Measurements from ENCODE around the gene PIK3R1. TPM values are rescaled to one million over a fixed set of nuclear protein-coding genes. Genes with fewer than 3 reads are reported as not detected.

The PIK3R1 gene
- 10 to 100 TPM; 29.8 to 30.2 TPM for total RNA-seq
- polyA plus RNA-seq (2013, experiment 1 of 2): 29.8 TPM
- 31.2 TPM for polyA plus RNA-seq (2013, experiment 2 of 2)
- long read RNA-seq, experiment 1, partial matches to known transcripts: 0 of 8 reads
- long read RNA-seq, experiment 1, other reads (novel, unspliced or antisense): 8 of 8 reads
- long read RNA-seq, experiment 2, full-length matches to known transcripts: 15 of 26 reads
- long read RNA-seq, experiment 2, partial matches to known transcripts: 9 of 26 reads
- long read RNA-seq, experiment 2, other reads (novel, unspliced or antisense): 2 of 26 reads
- long read RNA-seq, experiment 3, full-length matches to known transcripts: 5 of 11 reads
- long read RNA-seq, experiment 3, partial matches to known transcripts: 5 of 11 reads
- long read RNA-seq, experiment 3, other reads (novel, unspliced or antisense): 1 of 11 reads
- long read RNA-seq, experiment 4: 0 reads

DNA sequence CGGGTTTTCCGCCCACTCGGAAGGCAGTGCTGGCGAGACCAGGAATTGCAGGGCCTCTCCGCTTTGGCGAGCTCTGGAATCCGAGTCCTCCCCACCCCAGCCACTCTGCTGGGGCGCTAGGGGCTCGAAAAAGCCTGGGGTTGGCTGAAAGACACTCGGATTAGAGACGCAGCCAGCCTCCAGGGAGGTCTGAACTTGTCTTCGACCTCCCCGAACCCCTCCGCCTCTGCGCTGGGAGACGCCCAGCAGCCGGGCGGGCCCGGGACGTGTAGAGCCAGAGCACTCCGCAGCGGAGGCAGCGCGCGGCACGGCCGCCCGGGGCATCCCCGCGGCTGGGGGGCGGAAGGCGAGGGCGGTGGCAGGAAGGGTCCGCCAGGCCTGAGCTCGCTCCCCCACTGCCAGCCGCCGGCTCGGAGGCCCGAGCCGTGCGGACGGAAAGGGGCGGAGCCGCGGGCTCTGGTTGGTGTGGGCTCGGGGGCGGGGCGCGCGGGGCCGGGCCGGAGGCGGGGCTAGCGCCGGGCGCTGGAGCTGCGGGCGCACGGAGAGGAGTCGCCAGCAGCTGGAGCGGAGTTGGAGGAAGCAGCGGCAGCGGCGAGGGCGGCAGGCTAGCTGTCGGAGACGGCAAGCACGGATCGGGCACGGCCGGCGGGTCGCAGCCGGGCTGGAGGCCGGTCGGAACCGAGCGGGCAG is at the start of gene PIK3R1:
TSS of gene PIK3R1 (plus strand) at position 549 of the 690 bp plus-strand sequence. CDS start 10,920 bp downstream, outside the sequence.
- peak; percentile 98 for DNase-seq
- WGBS, 2 experiments (ENCODE audit: insufficient coverage in 1 of 2, insufficient read length in 1 of 2): 0% methylated on average over 6 to 78 of the region's 78 CpGs
- H3K27me3 Mint-ChIP-seq (ENCODE audit: insufficient read depth): peaks cover 9% of the 10 kb centered on the region

DNA sequence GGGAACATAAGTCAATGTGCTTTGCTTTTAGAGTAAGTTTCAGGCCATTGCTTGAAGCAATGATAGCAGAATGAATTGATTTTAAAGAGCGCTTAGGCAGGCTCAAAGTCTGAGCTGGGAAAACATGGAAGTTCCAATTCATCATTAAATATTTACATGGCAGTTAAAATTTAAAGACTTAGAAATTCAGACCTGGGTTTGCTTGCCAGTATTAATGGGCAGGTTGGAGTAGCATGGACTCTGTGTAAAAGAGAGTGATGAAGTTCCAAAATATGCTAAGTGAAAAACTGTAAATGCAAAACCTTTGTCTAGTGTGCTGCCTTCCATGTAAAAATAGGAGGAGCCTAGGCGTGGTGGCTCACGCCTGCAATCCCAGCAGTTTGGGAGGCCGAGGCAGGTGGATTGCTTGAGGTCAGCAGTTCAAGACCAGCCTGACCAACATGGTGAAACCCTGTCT is 48.3 kb upstream of the PIK3R1 start:
- TF ChIP-seq, protein P1, sequence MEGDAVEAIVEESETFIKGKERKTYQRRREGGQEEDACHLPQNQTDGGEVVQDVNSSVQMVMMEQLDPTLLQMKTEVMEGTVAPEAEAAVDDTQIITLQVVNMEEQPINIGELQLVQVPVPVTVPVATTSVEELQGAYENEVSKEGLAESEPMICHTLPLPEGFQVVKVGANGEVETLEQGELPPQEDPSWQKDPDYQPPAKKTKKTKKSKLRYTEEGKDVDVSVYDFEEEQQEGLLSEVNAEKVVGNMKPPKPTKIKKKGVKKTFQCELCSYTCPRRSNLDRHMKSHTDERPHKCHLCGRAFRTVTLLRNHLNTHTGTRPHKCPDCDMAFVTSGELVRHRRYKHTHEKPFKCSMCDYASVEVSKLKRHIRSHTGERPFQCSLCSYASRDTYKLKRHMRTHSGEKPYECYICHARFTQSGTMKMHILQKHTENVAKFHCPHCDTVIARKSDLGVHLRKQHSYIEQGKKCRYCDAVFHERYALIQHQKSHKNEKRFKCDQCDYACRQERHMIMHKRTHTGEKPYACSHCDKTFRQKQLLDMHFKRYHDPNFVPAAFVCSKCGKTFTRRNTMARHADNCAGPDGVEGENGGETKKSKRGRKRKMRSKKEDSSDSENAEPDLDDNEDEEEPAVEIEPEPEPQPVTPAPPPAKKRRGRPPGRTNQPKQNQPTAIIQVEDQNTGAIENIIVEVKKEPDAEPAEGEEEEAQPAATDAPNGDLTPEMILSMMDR (conservative IDR thresholded peaks at IDR 0.05): no peak
- Histone ChIP-seq H3K9me3 (ENCODE audit: control insufficient read depth, low read length) (no peaks in the 10 kb centered on the region), H3K4me1 (ENCODE audit: control insufficient read depth, insufficient read depth, low read length) (peaks cover 5% of the 10 kb centered on the region), H3K9ac (ENCODE audit: extremely low read depth, low read length, poor library complexity, severe bottlenecking) (no peak overlapping the region), H3K27me3 (ENCODE audit: control insufficient read depth, insufficient read depth, low read length, poor library complexity, severe bottlenecking) (no peaks in the 10 kb centered on the region), H3K4me3 (ENCODE audit: low read length) (no peak overlapping the region), H3K27ac (ENCODE audit: low read depth, low read length) (no peak overlapping the region), H3K36me3 (ENCODE audit: control insufficient read depth, insufficient read depth, low read length) (no peaks in the 10 kb centered on the region)
- WGBS, 2 experiments (ENCODE audit: insufficient coverage in 1 of 2, insufficient read length in 1 of 2): 86 to 96% methylated on average over 4 of the region's 4 CpGs
- DNase-seq: no peak
- H3K4me3 Mint-ChIP-seq: no peak overlapping the region
- H3K36me3 Mint-ChIP-seq (ENCODE audit: low read depth): no peaks in the 10 kb centered on the region
- no peaks in the 10 kb centered on the region for H3K9me3 Mint-ChIP-seq
- no peak overlapping the region for H3K27ac Mint-ChIP-seq
- H3K4me1 Mint-ChIP-seq: peaks cover 19% of the 10 kb centered on the region
- no peaks in the 10 kb centered on the region for H3K27me3 Mint-ChIP-seq (ENCODE audit: insufficient read depth)

More for the DNA sequence above, at the start of gene PIK3R1:
- peaks cover 23% of the 10 kb centered on the region for H3K9me3 ChIP-seq (ENCODE audit: control insufficient read depth, low read length)
- peak within 1 kb of the TSS; percentile 98 for H3K4me3 ChIP-seq (ENCODE audit: low read length)
- H3K27me3 ChIP-seq (ENCODE audit: control insufficient read depth, insufficient read depth, low read length, poor library complexity, severe bottlenecking): no peaks in the 10 kb centered on the region
- Mint-ChIP-seq H3K9me3 (peaks cover 20% of the 10 kb centered on the region), H3K4me1 (peaks cover 29% of the 10 kb centered on the region), H3K36me3 (ENCODE audit: low read depth) (peaks cover 8% of the 10 kb centered on the region), H3K4me3 (peak within 1 kb of the TSS; percentile 70), H3K27ac (peak within 1 kb of the TSS; percentile 92)
- H3K4me1 ChIP-seq (ENCODE audit: control insufficient read depth, insufficient read depth, low read length): peaks cover 8% of the 10 kb centered on the region
- no peaks in the 10 kb centered on the region for H3K36me3 ChIP-seq (ENCODE audit: control insufficient read depth, insufficient read depth, low read length)
- peak within 1 kb of the TSS; percentile 67 for H3K9ac ChIP-seq (ENCODE audit: extremely low read depth, low read length, poor library complexity, severe bottlenecking)
- TF ChIP-seq, protein P1 (conservative IDR thresholded peaks at IDR 0.05): peak; percentile 62
- H3K27ac ChIP-seq (ENCODE audit: low read depth, low read length): peak within 1 kb of the TSS; percentile 89

DNA sequence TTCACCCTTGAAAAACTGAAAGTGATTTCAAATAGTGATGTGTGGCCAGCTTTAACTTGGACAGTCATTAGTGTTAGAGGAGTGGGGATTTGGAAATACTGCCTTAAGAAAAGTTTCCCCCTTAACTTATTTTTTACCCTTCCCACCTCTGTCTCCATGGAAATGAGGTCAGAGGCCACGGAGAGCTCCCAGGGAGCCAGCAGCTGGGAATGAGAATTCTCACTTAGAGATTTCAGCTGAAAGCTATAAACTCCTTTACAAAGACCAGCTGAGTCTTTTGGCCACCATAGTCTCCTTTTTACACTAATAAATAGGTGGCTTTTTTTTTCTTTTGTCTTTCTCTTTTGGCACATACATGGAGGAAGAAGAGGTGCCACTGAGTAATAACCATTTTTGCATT is 45.7 kb upstream of the PIK3R1 start:
- no peak overlapping the region for H3K9ac ChIP-seq (ENCODE audit: extremely low read depth, low read length, poor library complexity, severe bottlenecking)
- Mint-ChIP-seq H3K4me3 (no peak overlapping the region), H3K27ac (no peak overlapping the region), H3K9me3 (no peaks in the 10 kb centered on the region), H3K4me1 (peaks cover 19% of the 10 kb centered on the region), H3K36me3 (ENCODE audit: low read depth) (no peaks in the 10 kb centered on the region), H3K27me3 (ENCODE audit: insufficient read depth) (peaks cover 7% of the 10 kb centered on the region)
- 0% methylated on average over 1 of the region's 1 CpG; no CpG with 5 or more reads in 1 of the 2 experiments for WGBS, 2 experiments (ENCODE audit: insufficient coverage in 1 of 2, insufficient read length in 1 of 2)
- H3K27ac ChIP-seq (ENCODE audit: low read depth, low read length): peak overlapping the region; percentile 65
- peaks cover 5% of the 10 kb centered on the region for H3K4me1 ChIP-seq (ENCODE audit: control insufficient read depth, insufficient read depth, low read length)
- no peak for DNase-seq
- no peaks in the 10 kb centered on the region for H3K27me3 ChIP-seq (ENCODE audit: control insufficient read depth, insufficient read depth, low read length, poor library complexity, severe bottlenecking)
- TF ChIP-seq, protein P1 (conservative IDR thresholded peaks at IDR 0.05): no peak
- no peaks in the 10 kb centered on the region for H3K36me3 ChIP-seq (ENCODE audit: control insufficient read depth, insufficient read depth, low read length)
- H3K4me3 ChIP-seq (ENCODE audit: low read length): no peak overlapping the region
- H3K9me3 ChIP-seq (ENCODE audit: control insufficient read depth, low read length): no peaks in the 10 kb centered on the region
